ENCODE measurements around the gene MPDZ. TPM values are rescaled to one million over a fixed set of nuclear protein-coding genes. Genes with fewer than 3 reads are reported as not detected.

The MPDZ gene
- total RNA-seq, 4 donors from 2014 or later, result 5.4 to 11.4 (median 10.2) TPM

GRCh38 chr9:13113751-13114150 lies 165.7 kb downstream of the MPDZ start:
- TF ChIP-seq POLR2A (IDR thresholded peaks at IDR 0.05) (no peak), CTCF (IDR thresholded peaks at IDR 0.05) (no peak)
- intact Hi-C loops (cut with DNase I; ENCODE audit: low total_unique reads), result no loop called here
- DNase-seq (ENCODE audit: low spot score in 2 of 2), result no peak
- no peak overlapping the region for H3K4me3 ChIP-seq (ENCODE audit: low read depth, poor library complexity, severe bottlenecking)
- WGBS, 2 donors, result 67 to 69% methylated on average over 1 of the region's 1 CpG

GRCh38 chr9:13113216-13113615 lies 166.3 kb downstream of the MPDZ start:
- no peak for DNase-seq (ENCODE audit: low spot score in 2 of 2)
- 60 to 63% methylated on average over 3 of the region's 3 CpGs for WGBS, 2 donors
- no peak overlapping the region for H3K4me3 ChIP-seq (ENCODE audit: low read depth, poor library complexity, severe bottlenecking)
- intact Hi-C loops (cut with DNase I; ENCODE audit: low total_unique reads), result no loop called here
- TF ChIP-seq CTCF (IDR thresholded peaks at IDR 0.05) (no peak), POLR2A (IDR thresholded peaks at IDR 0.05) (no peak)

- WGBS, 2 donors, result 90 to 92% methylated on average over 2 of the region's 2 CpGs
- H3K4me3 ChIP-seq (ENCODE audit: low read depth, poor library complexity, severe bottlenecking), result no peak overlapping the region
- TF ChIP-seq POLR2A (IDR thresholded peaks at IDR 0.05) (no peak), CTCF (IDR thresholded peaks at IDR 0.05) (no peak)
- DNase-seq (ENCODE audit: low spot score in 2 of 2), result no peak
- intact Hi-C loops (cut with DNase I; ENCODE audit: low total_unique reads), result no loop called here
Observed at GRCh38 chr9:13111778-13112177, 167.7 kb downstream of the MPDZ start.

GRCh38 chr9:13110766-13111417 lies 168.6 kb downstream of the MPDZ start:
- 17 to 31% methylated on average over 3 of the region's 3 CpGs for WGBS, 2 donors
- H3K4me3 ChIP-seq (ENCODE audit: low read depth, poor library complexity, severe bottlenecking), result no peak overlapping the region
- no peak for DNase-seq (ENCODE audit: low spot score in 2 of 2)
- intact Hi-C loops (cut with DNase I; ENCODE audit: low total_unique reads), result no loop called here
- no peak for TF ChIP-seq CTCF (IDR thresholded peaks at IDR 0.05)
- no peak for TF ChIP-seq POLR2A (IDR thresholded peaks at IDR 0.05)

GRCh38 chr9:13109781-13110180 lies 169.7 kb downstream of the MPDZ start:
- no peak for TF ChIP-seq CTCF (IDR thresholded peaks at IDR 0.05)
- TF ChIP-seq POLR2A (IDR thresholded peaks at IDR 0.05), result no peak
- 91% methylated on average over 5 of the region's 5 CpGs for WGBS, 2 donors
- H3K4me3 ChIP-seq (ENCODE audit: low read depth, poor library complexity, severe bottlenecking), result no peak overlapping the region
- no peak for DNase-seq (ENCODE audit: low spot score in 2 of 2)
- intact Hi-C loops (cut with DNase I; ENCODE audit: low total_unique reads), result no loop called here

- WGBS, 2 donors, result 89 to 91% methylated on average over 4 of the region's 4 CpGs
- H3K4me3 ChIP-seq (ENCODE audit: low read depth, poor library complexity, severe bottlenecking), result no peak overlapping the region
- intact Hi-C loops (cut with DNase I; ENCODE audit: low total_unique reads), result no loop called here
- no peak for DNase-seq (ENCODE audit: low spot score in 2 of 2)
- no peak for TF ChIP-seq POLR2A (IDR thresholded peaks at IDR 0.05)
- TF ChIP-seq CTCF (IDR thresholded peaks at IDR 0.05), result no peak
Observed at GRCh38 chr9:13107008-13107407, 172.5 kb downstream of the MPDZ start.
